ENCODE data around the gene USP51.
"Not testable (repeated sequence)": the region's sequence is repeated elsewhere in the genome, so short reads cannot be mapped to it uniquely, and the experiment has no call there.

The USP51 gene

DNA sequence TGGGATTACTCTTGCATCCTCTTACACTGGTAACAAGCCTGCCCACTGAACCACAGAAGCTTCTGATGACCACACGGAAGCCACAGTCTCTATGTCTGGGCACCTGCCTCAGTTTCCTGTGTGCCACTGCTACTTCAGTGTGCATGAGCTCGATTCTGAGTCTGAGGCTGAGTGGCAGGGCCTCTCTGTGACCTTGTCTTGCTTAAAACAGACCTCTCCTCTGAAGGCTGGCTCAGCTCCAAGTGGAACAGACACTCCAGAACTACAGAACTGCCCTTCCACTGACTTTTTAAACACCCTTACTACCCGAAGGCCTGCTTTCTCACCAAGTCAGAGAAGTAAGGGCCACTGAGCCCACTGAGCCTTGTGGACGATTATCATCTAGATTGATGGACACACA is 29.7 kb downstream of the USP51 start:
- H3F3A ChIP-seq (ENCODE audit: insufficient read depth, low read length); H4K20me1 ChIP-seq (ENCODE audit: insufficient read depth, low read length); H3K9me2 ChIP-seq (replicated peaks; ENCODE audit: insufficient read depth, low read length); H2AFZ ChIP-seq (ENCODE audit: low read length); H3K27ac ChIP-seq (ENCODE audit: low read length); H3K9ac ChIP-seq (ENCODE audit: low read length); DNase-seq; H3K4me3 ChIP-seq (ENCODE audit: low read length); H3K4me1 ChIP-seq (ENCODE audit: low read length); H3K9me3 ChIP-seq (replicated peaks; ENCODE audit: insufficient read depth, low read length); H3K79me2 ChIP-seq (ENCODE audit: low read length); H3K4me2 ChIP-seq (ENCODE audit: low read depth, low read length); H3K27me3 ChIP-seq (replicated peaks; ENCODE audit: insufficient read depth, low read length); H3K36me3 ChIP-seq (replicated peaks; ENCODE audit: insufficient read depth, low read length): not testable (repeated sequence)

DNA sequence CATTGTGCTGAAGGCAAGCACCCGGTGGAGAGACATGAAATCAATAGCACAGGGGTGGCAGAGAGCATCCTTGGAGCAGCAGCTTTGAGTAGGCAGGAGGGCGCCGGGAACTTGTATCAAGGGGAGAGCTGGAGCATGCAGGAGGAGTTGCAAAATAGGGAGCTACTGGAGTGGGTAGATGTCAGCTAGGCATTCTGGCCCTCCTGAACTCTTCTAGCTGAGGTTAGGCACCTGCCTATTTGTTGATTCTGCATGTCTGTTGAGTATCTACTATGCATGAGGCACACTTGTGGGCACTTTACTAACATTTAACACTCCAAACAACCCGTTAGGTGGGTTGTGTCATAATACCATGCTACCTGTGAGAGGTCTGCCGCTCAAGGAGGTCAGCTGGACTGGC is 30.2 kb downstream of the USP51 start:
- DNase-seq; H3K27ac ChIP-seq (ENCODE audit: low read length); H3K4me3 ChIP-seq (ENCODE audit: low read length); H3F3A ChIP-seq (ENCODE audit: insufficient read depth, low read length); H3K9me2 ChIP-seq (replicated peaks; ENCODE audit: insufficient read depth, low read length); H3K4me2 ChIP-seq (ENCODE audit: low read depth, low read length); H3K27me3 ChIP-seq (replicated peaks; ENCODE audit: insufficient read depth, low read length); H3K9ac ChIP-seq (ENCODE audit: low read length); H2AFZ ChIP-seq (ENCODE audit: low read length); H3K9me3 ChIP-seq (replicated peaks; ENCODE audit: insufficient read depth, low read length); H4K20me1 ChIP-seq (ENCODE audit: insufficient read depth, low read length); H3K79me2 ChIP-seq (ENCODE audit: low read length); H3K4me1 ChIP-seq (ENCODE audit: low read length); H3K36me3 ChIP-seq (replicated peaks; ENCODE audit: insufficient read depth, low read length): not testable (repeated sequence)

DNA sequence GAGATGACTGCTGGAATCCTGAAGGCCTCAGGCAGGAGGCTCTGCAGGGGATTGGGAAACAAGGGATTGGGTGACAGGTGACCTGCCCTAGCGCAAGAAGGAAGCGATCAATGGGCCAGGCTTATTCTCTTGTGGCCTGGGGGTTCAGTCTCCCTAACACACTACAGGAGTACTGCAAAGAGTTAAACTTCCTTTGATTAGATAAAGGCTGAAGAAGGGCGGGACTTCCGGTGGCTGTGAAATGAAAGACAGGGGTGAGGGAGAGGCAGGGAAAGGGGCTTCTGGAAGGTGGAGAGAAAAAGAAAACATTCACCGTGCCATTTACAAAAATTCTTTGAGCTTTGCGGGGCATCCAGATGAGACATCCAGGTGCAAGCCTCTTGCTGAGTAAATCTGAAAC is 33.9 kb downstream of the USP51 start:
- H2AFZ ChIP-seq (ENCODE audit: low read length) = not testable (repeated sequence)

DNA sequence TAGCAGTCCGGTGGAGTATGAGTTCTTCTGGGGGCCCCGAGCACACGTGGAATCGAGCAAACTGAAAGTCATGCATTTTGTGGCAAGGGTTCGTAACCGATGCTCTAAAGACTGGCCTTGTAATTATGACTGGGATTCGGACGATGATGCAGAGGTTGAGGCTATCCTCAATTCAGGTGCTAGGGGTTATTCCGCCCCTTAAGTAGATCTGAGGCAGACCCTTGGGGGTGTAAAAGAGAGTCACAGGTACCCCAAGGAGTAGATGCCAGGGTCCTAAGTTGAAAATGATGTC is 36.9 kb downstream of the USP51 start:
- Histone ChIP-seq H3K36me3 (replicated peaks; ENCODE audit: insufficient read depth, low read length) (no peaks in the 10 kb centered on the region), H3K4me2 (ENCODE audit: low read depth, low read length) (peak overlapping the region; percentile 54; the same call in 1 of the 2 replicates), H3F3A (ENCODE audit: insufficient read depth, low read length) (no peaks in the 10 kb centered on the region), H4K20me1 (ENCODE audit: insufficient read depth, low read length) (no peaks in the 10 kb centered on the region), H3K9ac (ENCODE audit: low read length) (peak overlapping the region; percentile 72), H3K9me3 (replicated peaks; ENCODE audit: insufficient read depth, low read length) (no peaks in the 10 kb centered on the region), H3K27me3 (replicated peaks; ENCODE audit: insufficient read depth, low read length) (no peaks in the 10 kb centered on the region), H3K9me2 (replicated peaks; ENCODE audit: insufficient read depth, low read length) (no peaks in the 10 kb centered on the region), H3K79me2 (ENCODE audit: low read length) (peaks cover 15% of the 10 kb centered on the region), H3K4me1 (ENCODE audit: low read length) (no peaks in the 10 kb centered on the region), H2AFZ (ENCODE audit: low read length) (0 out of 2 replicates have a peak overlapping the region, but pooled peaks have one; percentile 25), H3K4me3 (ENCODE audit: low read length) (peak overlapping the region; percentile 68), H3K27ac (ENCODE audit: low read length) (peak overlapping the region; percentile 72; the same call in 1 of the 2 replicates)
- DNase-seq = peak; percentile 20
- TF ChIP-seq, protein P1, sequence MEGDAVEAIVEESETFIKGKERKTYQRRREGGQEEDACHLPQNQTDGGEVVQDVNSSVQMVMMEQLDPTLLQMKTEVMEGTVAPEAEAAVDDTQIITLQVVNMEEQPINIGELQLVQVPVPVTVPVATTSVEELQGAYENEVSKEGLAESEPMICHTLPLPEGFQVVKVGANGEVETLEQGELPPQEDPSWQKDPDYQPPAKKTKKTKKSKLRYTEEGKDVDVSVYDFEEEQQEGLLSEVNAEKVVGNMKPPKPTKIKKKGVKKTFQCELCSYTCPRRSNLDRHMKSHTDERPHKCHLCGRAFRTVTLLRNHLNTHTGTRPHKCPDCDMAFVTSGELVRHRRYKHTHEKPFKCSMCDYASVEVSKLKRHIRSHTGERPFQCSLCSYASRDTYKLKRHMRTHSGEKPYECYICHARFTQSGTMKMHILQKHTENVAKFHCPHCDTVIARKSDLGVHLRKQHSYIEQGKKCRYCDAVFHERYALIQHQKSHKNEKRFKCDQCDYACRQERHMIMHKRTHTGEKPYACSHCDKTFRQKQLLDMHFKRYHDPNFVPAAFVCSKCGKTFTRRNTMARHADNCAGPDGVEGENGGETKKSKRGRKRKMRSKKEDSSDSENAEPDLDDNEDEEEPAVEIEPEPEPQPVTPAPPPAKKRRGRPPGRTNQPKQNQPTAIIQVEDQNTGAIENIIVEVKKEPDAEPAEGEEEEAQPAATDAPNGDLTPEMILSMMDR (IDR thresholded peaks at IDR 0.05; ENCODE audit: low read length) = no peak
- TF ChIP-seq EZH2 (optimal IDR thresholded peaks at IDR 0.05; ENCODE audit: low read depth, low read length) (no peak), EZH2phosphoT487 (IDR thresholded peaks at IDR 0.05; ENCODE audit: low read length) (no peak)

More for the DNA sequence above, 33.9 kb downstream of the USP51 start:
- not testable (repeated sequence) for H3K27ac ChIP-seq (ENCODE audit: low read length); H3K4me2 ChIP-seq (ENCODE audit: low read depth, low read length); H3K4me3 ChIP-seq (ENCODE audit: low read length); H3K36me3 ChIP-seq (replicated peaks; ENCODE audit: insufficient read depth, low read length); DNase-seq; H3K4me1 ChIP-seq (ENCODE audit: low read length); H3K9me3 ChIP-seq (replicated peaks; ENCODE audit: insufficient read depth, low read length); H3K9ac ChIP-seq (ENCODE audit: low read length); H3K27me3 ChIP-seq (replicated peaks; ENCODE audit: insufficient read depth, low read length); H4K20me1 ChIP-seq (ENCODE audit: insufficient read depth, low read length); H3K9me2 ChIP-seq (replicated peaks; ENCODE audit: insufficient read depth, low read length); H3F3A ChIP-seq (ENCODE audit: insufficient read depth, low read length)
- peaks cover 15% of the 10 kb centered on the region for H3K79me2 ChIP-seq (ENCODE audit: low read length)

DNA sequence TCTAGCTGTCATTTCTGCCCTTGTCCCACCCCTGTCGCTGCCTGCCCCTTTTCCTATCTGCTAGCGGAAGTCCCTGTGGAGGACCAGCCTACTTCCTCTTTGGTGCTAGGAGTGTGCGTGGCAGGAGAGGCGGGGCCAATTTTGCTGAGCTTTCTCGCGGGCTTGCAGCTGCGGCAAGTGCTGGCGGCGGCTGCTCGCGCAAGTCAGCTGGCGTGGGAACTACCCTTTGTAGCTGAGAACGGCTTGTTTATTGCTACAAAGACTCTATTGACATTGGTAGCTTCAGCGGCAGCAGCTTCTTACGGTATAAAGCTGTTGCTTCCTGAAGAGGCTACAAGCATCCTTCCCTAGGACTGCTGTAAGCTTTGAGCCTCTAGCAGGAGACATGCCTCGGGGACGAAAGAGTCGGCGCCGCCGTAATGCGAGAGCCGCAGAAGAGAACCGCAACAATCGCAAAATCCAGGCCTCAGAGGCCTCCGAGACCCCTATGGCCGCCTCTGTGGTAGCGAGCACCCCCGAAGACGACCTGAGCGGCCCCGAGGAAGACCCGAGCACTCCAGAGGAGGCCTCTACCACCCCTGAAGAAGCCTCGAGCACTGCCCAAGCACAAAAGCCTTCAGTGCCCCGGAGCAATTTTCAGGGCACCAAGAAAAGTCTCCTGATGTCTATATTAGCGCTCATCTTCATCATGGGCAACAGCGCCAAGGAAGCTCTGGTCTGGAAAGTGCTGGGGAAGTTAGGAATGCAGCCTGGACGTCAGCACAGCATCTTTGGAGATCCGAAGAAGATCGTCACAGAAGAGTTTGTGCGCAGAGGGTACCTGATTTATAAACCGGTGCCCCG is 37.4 kb downstream of the USP51 start, which contains the start of gene MAGEH1:
Gene MAGEH1, plus strand, starts transcription at position 138 of the 843 bp plus-strand sequence. Its CDS starts 248 bp downstream, at position 386.
- Histone ChIP-seq H3K9me3 (replicated peaks; ENCODE audit: insufficient read depth, low read length) (no peaks in the 10 kb centered on the region), H3K9me2 (replicated peaks; ENCODE audit: insufficient read depth, low read length) (no peaks in the 10 kb centered on the region), H3K4me1 (ENCODE audit: low read length) (no peaks in the 10 kb centered on the region), H3K4me2 (ENCODE audit: low read depth, low read length) (peak within 1 kb of the TSS; percentile 54), H3F3A (ENCODE audit: insufficient read depth, low read length) (no peaks in the 10 kb centered on the region), H2AFZ (ENCODE audit: low read length) (peak within 1 kb of the TSS; percentile 66), H3K79me2 (ENCODE audit: low read length) (peaks cover 15% of the 10 kb centered on the region), H3K9ac (ENCODE audit: low read length) (peak within 1 kb of the TSS; percentile 72), H3K4me3 (ENCODE audit: low read length) (peak within 1 kb of the TSS; percentile 68), H3K27me3 (replicated peaks; ENCODE audit: insufficient read depth, low read length) (no peaks in the 10 kb centered on the region), H4K20me1 (ENCODE audit: insufficient read depth, low read length) (no peaks in the 10 kb centered on the region), H3K36me3 (replicated peaks; ENCODE audit: insufficient read depth, low read length) (no peaks in the 10 kb centered on the region), H3K27ac (ENCODE audit: low read length) (peak within 1 kb of the TSS; percentile 72; the same call in 1 of the 2 replicates)
- DNase-seq = peak; percentile 86
- TF ChIP-seq, protein P1 (IDR thresholded peaks at IDR 0.05; ENCODE audit: low read length) = no peak
- no peak for TF ChIP-seq EZH2 (optimal IDR thresholded peaks at IDR 0.05; ENCODE audit: low read depth, low read length)
- TF ChIP-seq EZH2phosphoT487 (IDR thresholded peaks at IDR 0.05; ENCODE audit: low read length) = no peak
